ENCODE data around the gene NOP14. TPM values are rescaled to one million over a fixed set of nuclear protein-coding genes. Genes with fewer than 3 reads are reported as not detected.

NOP14 gene
- total and polyA plus RNA-seq, 7 donors: 24.7 to 48.1 (median 44.4) TPM

GRCh38 chr4:2971275-2971674 is 8.1 kb upstream of the NOP14 start:
- intact Hi-C loops (cut with DNase I): no loop called here
- WGBS, 3 donors: 86 to 93% (median 90%) methylated on average over 3 of the region's 3 CpGs
- no peaks in the 10 kb centered on the region for H3K9me3 ChIP-seq
- no peak for ATAC-seq
- H3K36me3 ChIP-seq (ENCODE audit: insufficient read depth in 1 of 2, low read depth in 1 of 2): no peaks in the 10 kb centered on the region
- no peak for DNase-seq
- no peaks in the 10 kb centered on the region for H3K4me1 ChIP-seq
- H3K4me3 ChIP-seq: no peak overlapping the region
- no peak for TF ChIP-seq CTCF (IDR thresholded peaks at IDR 0.05)
- H3K27ac ChIP-seq: no peak overlapping the region
- no peaks in the 10 kb centered on the region for H3K27me3 ChIP-seq (ENCODE audit: insufficient read depth in 3 of 3, low read length in 2 of 3)

- peaks cover 0 to 9% of the 10 kb centered on the region in 2 donors for H3K36me3 ChIP-seq (ENCODE audit: insufficient read depth in 1 of 2, low read depth in 1 of 2)
- 68 to 73% (median 72%) methylated on average over 3 of the region's 3 CpGs for WGBS, 3 donors
- DNase-seq (no peak), ATAC-seq (no peak)
- no peaks in the 10 kb centered on the region for H3K27me3 ChIP-seq (ENCODE audit: insufficient read depth in 3 of 3, low read length in 2 of 3)
- no peak overlapping the region for H3K27ac ChIP-seq
- no peak for TF ChIP-seq CTCF (IDR thresholded peaks at IDR 0.05)
- no peak overlapping the region for H3K4me3 ChIP-seq
- H3K9me3 ChIP-seq: no peaks in the 10 kb centered on the region
- H3K4me1 ChIP-seq: peaks cover 6% of the 10 kb centered on the region
- intact Hi-C loops (cut with DNase I): loop anchor here in 1 of 2 donors (5.0 kb wide), 1 partner anchor 74 kb away; no protein-coding TSS in a partner anchor
Observed at GRCh38 chr4:2968381-2968780, 5.2 kb upstream of the NOP14 start.

GRCh38 chr4:2965262-2965661 is 2.1 kb upstream of the NOP14 start:
- no peak for ATAC-seq
- WGBS, 3 donors: 91 to 92% (median 91%) methylated on average over 16 of the region's 16 CpGs
- intact Hi-C loops (cut with DNase I): loop anchor here in 1 of 2 donors (5.0 kb wide), 1 partner anchor 77 kb away; no protein-coding TSS in a partner anchor

GRCh38 chr4:2964706-2965258 is 1.6 kb upstream of the NOP14 start:
- 70 to 84% (median 70%) methylated on average over 5 of the region's 5 CpGs for WGBS, 3 donors
- Histone ChIP-seq H3K4me3 (peak overlapping the region; percentile 96), H3K27me3 (ENCODE audit: insufficient read depth in 3 of 3, low read length in 2 of 3) (peaks cover 0 to 1% (median 0%) of the 10 kb centered on the region in 3 donors), H3K27ac (no peak overlapping the region), H3K4me1 (peaks cover 17% of the 10 kb centered on the region), H3K36me3 (ENCODE audit: insufficient read depth in 1 of 2, low read depth in 1 of 2) (peaks cover 0 to 9% of the 10 kb centered on the region in 2 donors), H3K9me3 (no peaks in the 10 kb centered on the region)
- intact Hi-C loops (cut with DNase I): loop anchor here in 1 of 2 donors (5.0 kb wide), 1 partner anchor 78 kb away; no protein-coding TSS in a partner anchor
- DNase-seq (no peak), ATAC-seq (no peak)
- no peak for TF ChIP-seq CTCF (IDR thresholded peaks at IDR 0.05)

More at GRCh38 chr4:2965262-2965661, 2.1 kb upstream of the NOP14 start:
- H3K9me3 ChIP-seq: no peaks in the 10 kb centered on the region
- DNase-seq: no peak
- peaks cover 17% of the 10 kb centered on the region for H3K4me1 ChIP-seq
- peaks cover 0 to 1% (median 0%) of the 10 kb centered on the region in 3 donors for H3K27me3 ChIP-seq (ENCODE audit: insufficient read depth in 3 of 3, low read length in 2 of 3)
- H3K36me3 ChIP-seq (ENCODE audit: insufficient read depth in 1 of 2, low read depth in 1 of 2): peaks cover 0 to 9% of the 10 kb centered on the region in 2 donors
- no peak overlapping the region for H3K27ac ChIP-seq
- TF ChIP-seq CTCF (IDR thresholded peaks at IDR 0.05): no peak
- no peak overlapping the region for H3K4me3 ChIP-seq

All from psoas muscle (tissue), 8 donors.